IPS-20b (cell line): ENCODE results near the gene PDE8B.

ENCODE experiments used
- H3K27ac ChIP-seq: one replicate; pipeline ENCODE4 v1.5.1; 2013; ENCODE audit warnings: low read length
- H3K27me3 ChIP-seq: 2 replicates; pipeline ENCODE4 v1.6.1; 2013; ENCODE audit warnings: mild to moderate bottlenecking, low read length, inconsistent platforms; ENCODE audit not compliant: insufficient read depth
- H3K36me3 ChIP-seq: 2 replicates; pipeline ENCODE4 v1.6.1; 2013; ENCODE audit warnings: low read depth, mild to moderate bottlenecking, inconsistent platforms, low read length, moderate library complexity; ENCODE audit not compliant: insufficient read depth
- H3K4me1 ChIP-seq: 2 replicates; pipeline ENCODE4 v1.6.1; 2013; ENCODE audit warnings: mild to moderate bottlenecking, control low read depth, inconsistent platforms, low read length, moderate library complexity; ENCODE audit not compliant: insufficient read depth
- H3K4me3 ChIP-seq: 2 replicates; pipeline ENCODE4 v1.5.1; 2013; ENCODE audit warnings: mild to moderate bottlenecking, low read length, inconsistent platforms
- H3K9ac ChIP-seq: 2 replicates; pipeline ENCODE4 v1.6.1; 2013; ENCODE audit warnings: low read depth, mild to moderate bottlenecking, inconsistent platforms, low read length, moderate library complexity
- H3K9me3 ChIP-seq: 2 replicates; pipeline ENCODE4 v1.6.1; 2013; ENCODE audit warnings: mild to moderate bottlenecking, low read depth, low read length, inconsistent platforms; ENCODE audit not compliant: insufficient read depth

PDE8B gene

GRCh38 chr5:77302653-77303052 lies 92.2 kb downstream of the PDE8B start:
- no peaks in the 10 kb centered on the region for H3K4me1 ChIP-seq
- no peak overlapping the region for H3K4me3 ChIP-seq
- H3K9me3 ChIP-seq, result no peaks in the 10 kb centered on the region
- H3K36me3 ChIP-seq, result no peaks in the 10 kb centered on the region
- H3K27ac ChIP-seq, result no peak overlapping the region
- peaks cover 15% of the 10 kb centered on the region for H3K27me3 ChIP-seq
- no peak overlapping the region for H3K9ac ChIP-seq

GRCh38 chr5:77304388-77304787 lies 93.9 kb downstream of the PDE8B start:
- no peaks in the 10 kb centered on the region for H3K4me1 ChIP-seq

GRCh38 chr5:77305222-77305846 lies 94.9 kb downstream of the PDE8B start:
- Histone ChIP-seq H3K9me3 (no peaks in the 10 kb centered on the region), H3K4me1 (no peaks in the 10 kb centered on the region), H3K27me3 (peaks cover 24% of the 10 kb centered on the region), H3K9ac (no peak overlapping the region), H3K27ac (no peak overlapping the region), H3K36me3 (no peaks in the 10 kb centered on the region), H3K4me3 (no peak overlapping the region)

More at GRCh38 chr5:77304388-77304787, 93.9 kb downstream of the PDE8B start:
- H3K9ac ChIP-seq, result no peak overlapping the region
- no peaks in the 10 kb centered on the region for H3K36me3 ChIP-seq
- H3K27me3 ChIP-seq, result peaks cover 24% of the 10 kb centered on the region
- H3K9me3 ChIP-seq, result no peaks in the 10 kb centered on the region
- no peak overlapping the region for H3K27ac ChIP-seq
- no peak overlapping the region for H3K4me3 ChIP-seq

- H3K36me3 ChIP-seq, result no peaks in the 10 kb centered on the region
- no peaks in the 10 kb centered on the region for H3K9me3 ChIP-seq
- peaks cover 24% of the 10 kb centered on the region for H3K27me3 ChIP-seq
- no peak overlapping the region for H3K9ac ChIP-seq
- H3K27ac ChIP-seq, result no peak overlapping the region
- H3K4me3 ChIP-seq, result no peak overlapping the region
- no peaks in the 10 kb centered on the region for H3K4me1 ChIP-seq
Measured at GRCh38 chr5:77305956-77306355, 95.5 kb downstream of the PDE8B start.

GRCh38 chr5:77306531-77306930 lies 96.1 kb downstream of the PDE8B start:
- H3K4me1 ChIP-seq, result no peaks in the 10 kb centered on the region
- H3K4me3 ChIP-seq, result no peak overlapping the region
- no peaks in the 10 kb centered on the region for H3K9me3 ChIP-seq
- H3K9ac ChIP-seq, result no peak overlapping the region
- H3K36me3 ChIP-seq, result no peaks in the 10 kb centered on the region
- H3K27ac ChIP-seq, result no peak overlapping the region
- peaks cover 24% of the 10 kb centered on the region for H3K27me3 ChIP-seq

- Histone ChIP-seq H3K4me3 (no peak overlapping the region), H3K9ac (no peak overlapping the region), H3K27ac (no peak overlapping the region), H3K4me1 (no peaks in the 10 kb centered on the region), H3K36me3 (no peaks in the 10 kb centered on the region), H3K9me3 (no peaks in the 10 kb centered on the region), H3K27me3 (peaks cover 24% of the 10 kb centered on the region)
Measured at GRCh38 chr5:77308154-77308960, 97.9 kb downstream of the PDE8B start.

GRCh38 chr5:77309140-77309539 lies 98.7 kb downstream of the PDE8B start:
- no peaks in the 10 kb centered on the region for H3K4me1 ChIP-seq
- no peaks in the 10 kb centered on the region for H3K9me3 ChIP-seq
- no peak overlapping the region for H3K9ac ChIP-seq
- H3K36me3 ChIP-seq, result no peaks in the 10 kb centered on the region
- H3K27ac ChIP-seq, result no peak overlapping the region
- no peak overlapping the region for H3K4me3 ChIP-seq
- peaks cover 24% of the 10 kb centered on the region for H3K27me3 ChIP-seq

- no peaks in the 10 kb centered on the region for H3K4me1 ChIP-seq
- H3K9ac ChIP-seq, result no peak overlapping the region
- peaks cover 23% of the 10 kb centered on the region for H3K27me3 ChIP-seq
- H3K27ac ChIP-seq, result no peak overlapping the region
- no peak overlapping the region for H3K4me3 ChIP-seq
- no peaks in the 10 kb centered on the region for H3K9me3 ChIP-seq
- H3K36me3 ChIP-seq, result no peaks in the 10 kb centered on the region
Measured at GRCh38 chr5:77310494-77311213, 100.2 kb downstream of the PDE8B start.

GRCh38 chr5:77311214-77311571 lies 100.7 kb downstream of the PDE8B start:
- Histone ChIP-seq H3K4me1 (no peaks in the 10 kb centered on the region), H3K9me3 (no peaks in the 10 kb centered on the region), H3K9ac (no peak overlapping the region), H3K27me3 (peaks cover 19% of the 10 kb centered on the region), H3K4me3 (no peak overlapping the region), H3K36me3 (no peaks in the 10 kb centered on the region), H3K27ac (no peak overlapping the region)

- Histone ChIP-seq H3K27ac (no peak overlapping the region), H3K27me3 (peaks cover 12% of the 10 kb centered on the region), H3K9ac (no peak overlapping the region), H3K36me3 (no peaks in the 10 kb centered on the region), H3K4me1 (no peaks in the 10 kb centered on the region), H3K9me3 (no peaks in the 10 kb centered on the region), H3K4me3 (no peak overlapping the region)
Measured at GRCh38 chr5:77312413-77312812, 101.9 kb downstream of the PDE8B start.

GRCh38 chr5:77316871-77317661 lies 106.6 kb downstream of the PDE8B start:
- H3K9ac ChIP-seq, result no peak overlapping the region
- H3K27ac ChIP-seq, result no peak overlapping the region
- no peaks in the 10 kb centered on the region for H3K36me3 ChIP-seq
- no peaks in the 10 kb centered on the region for H3K27me3 ChIP-seq
- no peak overlapping the region for H3K4me3 ChIP-seq
- no peaks in the 10 kb centered on the region for H3K9me3 ChIP-seq
- peaks cover 6% of the 10 kb centered on the region; the same call in 1 of the 2 replicates for H3K4me1 ChIP-seq
